Thoracic aorta (tissue), 2 donors: ENCODE measurements around the gene FSTL4. TPM values are rescaled to one million over a fixed set of nuclear protein-coding genes. Genes with fewer than 3 reads are reported as not detected.

Experiments
- ATAC-seq: fragments of 150-250 bp; one replicate; pipeline ENCODE4 v1.8.0; 2017; ENCODE audit warnings: low read depth; ENCODE audit not compliant: insufficient number of reproducible peaks, low FRiP score
- DNase-seq: peaks from one replicate; pipeline ENCODE4 v3.0.0-alpha.2; 2020; ENCODE audit warnings: low spot score
- H3K27ac ChIP-seq, 2 donors: fragments of 200-600 bp; sonication (generic); 1 replicate in 1 of 2; 2 replicates in 1 of 2; pipeline ENCODE4 v1.5.1; 2016; ENCODE audit warnings: mild to moderate bottlenecking in 2 of 2, moderate library complexity in 2 of 2
- H3K27me3 ChIP-seq: fragments of 200-600 bp; sonication (generic); replicated peaks from 2 replicates; pipeline ENCODE4 v1.6.0; 2016; ENCODE audit warnings: mild to moderate bottlenecking; ENCODE audit not compliant: insufficient read depth
- H3K36me3 ChIP-seq: fragments of 200-600 bp; sonication (generic); one replicate; pipeline ENCODE4 v1.5.1; 2016
- H3K4me1 ChIP-seq, 2 donors: fragments of 200-600 bp; sonication (generic); 1 replicate in 1 of 2; 2 replicates in 1 of 2; pipeline versions ENCODE4 v1.5.1 to v1.6.0; 2016; ENCODE audit warnings: low read depth in 2 of 2, mild to moderate bottlenecking in 1 of 2; ENCODE audit not compliant: control insufficient read depth in 1 of 2
- H3K4me3 ChIP-seq: fragments of 200-600 bp; sonication (generic); 2 replicates; pipeline ENCODE4 v1.5.1; 2016; ENCODE audit warnings: mild to moderate bottlenecking
- H3K9me3 ChIP-seq: fragments of 200-600 bp; sonication (generic); 2 replicates; pipeline ENCODE4 v1.5.1; 2016
- total RNA-seq, 2 donors: library from RNA; depleted of rRNA; stranded (reverse); fragments of >200 nt; gene quantifications; one replicate each; pipeline versions ENCODE4 v1.1.0 to v1.2.3, GENCODE V29; 2016
- TF ChIP-seq, protein P1 (sequence below): fragments of 200-600 bp; sonication (generic); IDR thresholded peaks from one replicate; pipeline ENCODE4 v1.5.1; 2019; ENCODE audit warnings: antibody characterized with exemption

FSTL4 gene
- total RNA-seq, 2 donors from 2014 or later, result not detected

DNA sequence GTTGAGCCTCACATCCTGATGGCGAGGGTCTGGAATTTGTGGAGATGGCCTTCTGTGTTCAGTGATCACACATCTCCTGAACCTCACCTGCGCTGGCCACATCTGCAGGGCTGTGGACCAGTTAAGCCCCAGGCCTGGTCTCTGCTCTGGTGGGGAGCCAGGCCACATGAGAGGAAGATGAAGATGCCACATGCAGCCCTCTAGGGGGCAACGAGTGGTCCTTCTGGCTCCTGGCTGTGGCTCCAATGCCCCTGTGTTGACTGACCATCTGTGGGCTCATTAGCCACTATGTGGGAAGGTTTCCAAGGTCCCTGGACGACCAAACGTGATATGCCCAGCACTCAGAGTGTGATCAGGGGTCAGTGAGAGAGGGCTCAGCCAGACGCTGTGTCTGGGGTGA is 357.5 kb downstream of the FSTL4 start:
- Histone ChIP-seq H3K27me3 (no peaks in the 10 kb centered on the region), H3K27ac (no peak overlapping the region), H3K4me1 (no peaks in the 10 kb centered on the region), H3K36me3 (no peaks in the 10 kb centered on the region), H3K4me3 (no peak overlapping the region), H3K9me3 (no peaks in the 10 kb centered on the region)
- DNase-seq (no peak), ATAC-seq (no peak)
- TF ChIP-seq, protein P1, sequence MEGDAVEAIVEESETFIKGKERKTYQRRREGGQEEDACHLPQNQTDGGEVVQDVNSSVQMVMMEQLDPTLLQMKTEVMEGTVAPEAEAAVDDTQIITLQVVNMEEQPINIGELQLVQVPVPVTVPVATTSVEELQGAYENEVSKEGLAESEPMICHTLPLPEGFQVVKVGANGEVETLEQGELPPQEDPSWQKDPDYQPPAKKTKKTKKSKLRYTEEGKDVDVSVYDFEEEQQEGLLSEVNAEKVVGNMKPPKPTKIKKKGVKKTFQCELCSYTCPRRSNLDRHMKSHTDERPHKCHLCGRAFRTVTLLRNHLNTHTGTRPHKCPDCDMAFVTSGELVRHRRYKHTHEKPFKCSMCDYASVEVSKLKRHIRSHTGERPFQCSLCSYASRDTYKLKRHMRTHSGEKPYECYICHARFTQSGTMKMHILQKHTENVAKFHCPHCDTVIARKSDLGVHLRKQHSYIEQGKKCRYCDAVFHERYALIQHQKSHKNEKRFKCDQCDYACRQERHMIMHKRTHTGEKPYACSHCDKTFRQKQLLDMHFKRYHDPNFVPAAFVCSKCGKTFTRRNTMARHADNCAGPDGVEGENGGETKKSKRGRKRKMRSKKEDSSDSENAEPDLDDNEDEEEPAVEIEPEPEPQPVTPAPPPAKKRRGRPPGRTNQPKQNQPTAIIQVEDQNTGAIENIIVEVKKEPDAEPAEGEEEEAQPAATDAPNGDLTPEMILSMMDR, result no peak

DNA sequence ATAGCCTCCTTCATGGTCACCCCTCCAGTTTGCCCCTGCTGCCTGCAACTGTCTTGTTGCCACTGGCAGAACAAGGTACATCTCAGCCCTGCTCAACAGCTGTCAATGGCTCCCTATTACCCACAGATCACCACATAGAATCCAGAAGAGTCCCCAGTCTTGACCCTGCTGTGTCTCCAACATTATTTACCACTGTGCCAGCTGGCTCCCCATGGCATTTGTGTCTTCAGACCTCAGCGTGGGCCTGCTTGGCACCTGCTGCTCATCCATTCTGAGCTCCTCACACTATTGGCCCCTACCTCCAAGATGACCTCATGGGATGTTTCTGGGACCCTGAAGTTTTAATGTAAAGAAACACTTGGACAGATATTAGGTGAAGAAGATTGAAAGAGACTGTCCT is 358.7 kb downstream of the FSTL4 start:
- TF ChIP-seq, protein P1, result no peak
- no peak for DNase-seq
- H3K4me1 ChIP-seq, result no peaks in the 10 kb centered on the region

DNA sequence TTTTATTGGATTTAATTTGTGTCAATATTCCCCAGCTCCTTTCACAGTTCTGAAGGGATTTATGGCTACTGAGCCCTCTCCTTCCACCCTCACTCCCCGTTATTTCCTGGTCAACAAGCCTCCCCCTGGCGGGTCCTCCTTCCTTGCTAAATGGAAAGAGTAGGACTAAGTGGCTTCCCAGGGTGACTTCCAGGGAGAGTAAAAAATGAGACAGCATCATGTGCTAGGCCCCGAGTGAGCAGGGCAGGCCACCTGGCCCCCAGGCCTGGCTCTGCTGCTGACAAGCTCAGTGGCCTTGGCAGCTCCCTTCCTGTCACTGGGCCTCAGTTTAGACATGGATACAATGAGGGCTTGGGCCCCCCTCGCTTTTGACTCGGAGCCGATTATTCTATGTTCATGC is 359.3 kb downstream of the FSTL4 start:
- no peak for DNase-seq
- Histone ChIP-seq H3K27me3 (no peaks in the 10 kb centered on the region), H3K9me3 (no peaks in the 10 kb centered on the region), H3K27ac (no peak overlapping the region), H3K4me1 (no peaks in the 10 kb centered on the region), H3K36me3 (no peaks in the 10 kb centered on the region), H3K4me3 (no peak overlapping the region)
- ATAC-seq, result no peak
- TF ChIP-seq, protein P1, result no peak

More for the DNA sequence above, 358.7 kb downstream of the FSTL4 start:
- H3K36me3 ChIP-seq, result no peaks in the 10 kb centered on the region
- no peak overlapping the region for H3K27ac ChIP-seq
- H3K9me3 ChIP-seq, result no peaks in the 10 kb centered on the region
- ATAC-seq, result no peak
- no peaks in the 10 kb centered on the region for H3K27me3 ChIP-seq
- H3K4me3 ChIP-seq, result no peak overlapping the region

DNA sequence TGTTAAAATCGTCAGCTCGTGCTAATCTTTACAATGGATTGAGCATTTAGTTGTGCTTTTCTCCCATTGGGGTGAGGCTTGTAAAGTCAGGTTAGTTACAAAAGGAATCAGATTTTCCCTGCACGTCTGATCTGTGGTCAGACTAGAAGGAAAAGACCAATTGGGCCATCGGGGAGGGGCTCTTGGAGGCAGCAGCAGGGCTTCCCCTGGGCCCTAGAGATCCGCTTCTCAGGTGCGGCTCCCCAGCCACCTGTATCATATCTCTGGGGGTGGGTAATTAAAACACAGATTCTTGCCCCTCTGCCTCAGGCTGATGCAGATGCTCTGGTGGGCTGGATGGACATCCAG is 360.2 kb downstream of the FSTL4 start:
- ATAC-seq, result no peak
- TF ChIP-seq, protein P1, result no peak

DNA sequence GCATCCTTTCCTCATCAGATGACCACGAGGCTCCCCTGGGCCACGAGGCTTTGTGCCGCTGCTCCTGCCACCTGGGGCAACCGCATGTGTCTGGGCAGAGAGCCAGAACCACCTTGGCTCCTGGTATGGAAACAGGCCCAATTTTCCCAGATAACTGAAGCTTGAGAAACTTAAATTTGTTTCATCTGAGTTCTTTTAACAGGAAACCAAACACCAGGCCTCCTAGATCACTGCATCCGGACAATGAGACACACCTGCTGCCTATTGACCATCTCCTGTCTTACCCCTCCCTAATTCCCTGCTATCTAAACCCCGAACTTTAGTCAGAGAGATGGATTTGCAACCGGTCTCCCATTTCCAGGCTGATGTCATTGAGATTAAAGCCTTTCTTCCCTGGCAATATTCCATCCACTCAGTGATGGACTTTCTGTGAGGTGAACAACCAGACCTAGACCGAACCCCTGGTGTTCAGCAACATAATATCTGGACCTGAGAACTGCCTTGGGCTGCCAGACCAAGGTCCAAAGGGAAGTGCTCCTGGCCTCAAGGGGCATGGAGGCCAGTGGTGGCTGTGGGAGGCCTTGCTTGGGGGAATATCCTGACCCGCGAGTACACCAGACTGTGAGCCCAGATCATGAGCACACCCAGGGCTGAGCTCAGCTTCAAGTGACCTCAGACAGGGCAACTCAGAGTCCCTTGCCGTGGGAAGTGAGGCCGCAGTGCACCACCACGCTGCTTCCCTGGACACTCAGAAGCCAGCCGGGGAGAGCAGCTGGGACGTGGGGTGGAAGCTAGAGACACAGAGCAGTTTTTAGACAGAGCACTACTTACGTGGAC is 360.8 kb downstream of the FSTL4 start:
- no peaks in the 10 kb centered on the region for H3K9me3 ChIP-seq
- TF ChIP-seq, protein P1, result no peak
- no peaks in the 10 kb centered on the region for H3K4me1 ChIP-seq
- no peaks in the 10 kb centered on the region for H3K36me3 ChIP-seq
- H3K27ac ChIP-seq, result no peak overlapping the region
- ATAC-seq (no peak), DNase-seq (no peak)
- H3K4me3 ChIP-seq, result no peak overlapping the region
- H3K27me3 ChIP-seq, result no peaks in the 10 kb centered on the region

More for the DNA sequence above, 360.2 kb downstream of the FSTL4 start:
- H3K27me3 ChIP-seq, result no peaks in the 10 kb centered on the region
- H3K9me3 ChIP-seq, result no peaks in the 10 kb centered on the region
- H3K36me3 ChIP-seq, result no peaks in the 10 kb centered on the region
- no peak overlapping the region for H3K4me3 ChIP-seq
- H3K27ac ChIP-seq, result no peak overlapping the region
- no peaks in the 10 kb centered on the region for H3K4me1 ChIP-seq
- no peak for DNase-seq
